Measurements from ENCODE around the gene KRT12. TPM values are rescaled to one million over a fixed set of nuclear protein-coding genes. Genes with fewer than 3 reads are reported as not detected.

KRT12 gene
- total RNA-seq = not detected
- polyA plus RNA-seq = not detected

DNA sequence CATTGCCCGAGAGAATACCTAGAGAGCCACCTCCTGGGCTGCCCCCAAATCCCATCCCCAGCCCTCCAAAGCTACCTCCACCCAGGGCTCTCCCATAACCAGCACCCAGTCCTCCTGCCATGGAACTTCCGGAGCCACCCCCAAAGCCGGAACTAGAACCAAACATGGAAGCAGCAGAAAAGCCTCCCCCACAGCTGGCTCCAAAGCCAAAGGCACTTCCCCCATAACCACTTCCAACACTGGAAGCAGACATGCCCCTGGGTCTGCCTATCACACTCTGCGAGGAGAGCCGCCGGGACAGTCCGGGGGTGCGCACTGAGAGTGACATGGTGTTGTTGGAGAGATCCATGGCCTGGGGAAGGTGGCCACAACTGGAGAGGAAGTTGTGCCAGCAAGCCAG lies at the start of gene KRT12:
Gene KRT12, minus strand, starts transcription at position 386 of the 400 bp plus-strand sequence. Its CDS starts 37 bp downstream, at position 349.
- no peak within 1 kb of the TSS for H3K9ac ChIP-seq (ENCODE audit: low read depth in 1 of 2, low read length in 2 of 2)
- WGBS = 93% methylated on average over 8 of the region's 8 CpGs
- TF ChIP-seq, protein P1, sequence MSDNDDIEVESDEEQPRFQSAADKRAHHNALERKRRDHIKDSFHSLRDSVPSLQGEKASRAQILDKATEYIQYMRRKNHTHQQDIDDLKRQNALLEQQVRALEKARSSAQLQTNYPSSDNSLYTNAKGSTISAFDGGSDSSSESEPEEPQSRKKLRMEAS (IDR thresholded peaks at IDR 0.05) = no peak
- TF ChIP-seq HNF4G (IDR thresholded peaks at IDR 0.05) (no peak), SP1 (IDR thresholded peaks at IDR 0.05) (no peak), GABPA (IDR thresholded peaks at IDR 0.05 in 1 of 2, conservative IDR thresholded peaks at IDR 0.05 in 1 of 2) (no peak), HNF4A (conservative IDR thresholded peaks at IDR 0.05) (no peak)
- H3K4me3 ChIP-seq (ENCODE audit: low read depth in 1 of 3, low read length in 3 of 3) = no peak within 1 kb of the TSS
- no peaks in the 10 kb centered on the region for H3K9me3 ChIP-seq (ENCODE audit: control insufficient read depth in 4 of 4, low read length in 3 of 4)
- H3K27me3 ChIP-seq (ENCODE audit: control insufficient read depth in 4 of 4, insufficient read depth in 4 of 4, low read length in 3 of 4) = peaks cover 0 to 6% (median 1%) of the 10 kb centered on the region in 4 donors
- no peak for DNase-seq (ENCODE audit: low spot score)
- H3K4me1 ChIP-seq (ENCODE audit: control insufficient read depth in 4 of 4, insufficient read depth in 4 of 4, low read length in 3 of 4) = no peaks in the 10 kb centered on the region
- no peak within 1 kb of the TSS for H3K27ac ChIP-seq (ENCODE audit: low read depth in 1 of 2, low read length in 2 of 2)
- H3K36me3 ChIP-seq (ENCODE audit: control insufficient read depth in 4 of 4, insufficient read depth in 3 of 4, low read depth in 1 of 4, low read length in 3 of 4) = no peaks in the 10 kb centered on the region

DNA sequence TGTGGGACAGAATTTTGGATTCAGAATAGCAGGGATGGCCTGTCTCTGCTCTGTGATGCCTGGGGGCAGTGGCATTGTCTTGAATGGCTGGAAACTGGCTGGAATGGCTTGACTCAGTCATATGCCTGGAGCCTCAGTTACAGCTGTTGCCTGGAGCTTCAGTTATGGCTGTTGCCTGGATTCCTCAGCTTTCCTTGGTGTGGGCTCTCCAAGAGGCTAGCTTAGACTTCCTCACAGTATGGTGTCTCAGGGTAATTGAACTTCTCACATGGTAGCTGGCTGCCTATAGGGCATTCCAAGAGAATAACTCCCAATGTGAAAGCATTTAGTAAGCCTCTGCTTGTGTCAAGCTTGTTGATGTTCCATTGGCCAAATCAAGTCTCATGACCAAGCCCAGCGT lies 49.3 kb upstream of the KRT12 start:
- no peak overlapping the region for H3K9ac ChIP-seq (ENCODE audit: low read depth in 1 of 2, low read length in 2 of 2)
- no peak overlapping the region for H3K27ac ChIP-seq (ENCODE audit: low read depth in 1 of 2, low read length in 2 of 2)
- H3K27me3 ChIP-seq (ENCODE audit: control insufficient read depth in 4 of 4, insufficient read depth in 4 of 4, low read length in 3 of 4) = peaks cover 0 to 4% (median 0%) of the 10 kb centered on the region in 4 donors
- no peaks in the 10 kb centered on the region for H3K36me3 ChIP-seq (ENCODE audit: control insufficient read depth in 4 of 4, insufficient read depth in 3 of 4, low read depth in 1 of 4, low read length in 3 of 4)
- TF ChIP-seq, protein P1 (IDR thresholded peaks at IDR 0.05) = no peak
- H3K4me3 ChIP-seq (ENCODE audit: low read depth in 1 of 3, low read length in 3 of 3) = no peak overlapping the region
- 7% methylated on average over 1 of the region's 1 CpG for WGBS
- no peaks in the 10 kb centered on the region for H3K9me3 ChIP-seq (ENCODE audit: control insufficient read depth in 4 of 4, low read length in 3 of 4)
- H3K4me1 ChIP-seq (ENCODE audit: control insufficient read depth in 4 of 4, insufficient read depth in 4 of 4, low read length in 3 of 4) = no peaks in the 10 kb centered on the region
- no peak for DNase-seq (ENCODE audit: low spot score)

DNA sequence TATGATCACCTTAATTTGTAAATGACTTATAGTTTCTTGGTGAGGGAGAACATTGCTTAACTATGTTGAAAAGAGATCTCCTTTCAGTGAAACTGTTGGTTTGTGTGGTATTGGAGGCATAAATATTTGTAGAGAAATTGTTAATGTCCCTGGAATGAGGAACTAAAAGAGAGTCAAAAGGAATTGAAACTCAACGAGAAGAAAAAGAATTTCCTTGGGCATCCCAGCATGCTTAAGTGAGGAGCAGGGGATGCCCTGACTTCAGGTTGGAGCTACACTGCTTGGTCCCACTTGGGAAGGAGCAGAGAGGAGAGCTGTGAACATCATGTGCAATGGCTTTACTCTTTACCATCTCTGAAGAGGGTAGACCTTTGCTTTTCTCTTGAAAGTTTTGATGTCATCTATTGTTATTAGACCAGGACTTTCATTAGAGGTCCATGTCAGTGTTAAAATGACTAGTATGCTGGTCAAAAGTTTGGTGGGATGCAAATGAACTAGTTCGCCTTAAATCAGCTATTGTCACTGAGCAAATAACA lies 48.8 kb upstream of the KRT12 start:
- Histone ChIP-seq H3K4me3 (ENCODE audit: low read depth in 1 of 3, low read length in 3 of 3) (no peak overlapping the region), H3K9ac (ENCODE audit: low read depth in 1 of 2, low read length in 2 of 2) (no peak overlapping the region), H3K4me1 (ENCODE audit: control insufficient read depth in 4 of 4, insufficient read depth in 4 of 4, low read length in 3 of 4) (no peaks in the 10 kb centered on the region), H3K9me3 (ENCODE audit: control insufficient read depth in 4 of 4, low read length in 3 of 4) (no peaks in the 10 kb centered on the region), H3K27me3 (ENCODE audit: control insufficient read depth in 4 of 4, insufficient read depth in 4 of 4, low read length in 3 of 4) (peaks cover 0 to 4% (median 0%) of the 10 kb centered on the region in 4 donors), H3K36me3 (ENCODE audit: control insufficient read depth in 4 of 4, insufficient read depth in 3 of 4, low read depth in 1 of 4, low read length in 3 of 4) (no peaks in the 10 kb centered on the region), H3K27ac (ENCODE audit: low read depth in 1 of 2, low read length in 2 of 2) (no peak overlapping the region)
- DNase-seq (ENCODE audit: low spot score) = no peak
- TF ChIP-seq, protein P2, sequence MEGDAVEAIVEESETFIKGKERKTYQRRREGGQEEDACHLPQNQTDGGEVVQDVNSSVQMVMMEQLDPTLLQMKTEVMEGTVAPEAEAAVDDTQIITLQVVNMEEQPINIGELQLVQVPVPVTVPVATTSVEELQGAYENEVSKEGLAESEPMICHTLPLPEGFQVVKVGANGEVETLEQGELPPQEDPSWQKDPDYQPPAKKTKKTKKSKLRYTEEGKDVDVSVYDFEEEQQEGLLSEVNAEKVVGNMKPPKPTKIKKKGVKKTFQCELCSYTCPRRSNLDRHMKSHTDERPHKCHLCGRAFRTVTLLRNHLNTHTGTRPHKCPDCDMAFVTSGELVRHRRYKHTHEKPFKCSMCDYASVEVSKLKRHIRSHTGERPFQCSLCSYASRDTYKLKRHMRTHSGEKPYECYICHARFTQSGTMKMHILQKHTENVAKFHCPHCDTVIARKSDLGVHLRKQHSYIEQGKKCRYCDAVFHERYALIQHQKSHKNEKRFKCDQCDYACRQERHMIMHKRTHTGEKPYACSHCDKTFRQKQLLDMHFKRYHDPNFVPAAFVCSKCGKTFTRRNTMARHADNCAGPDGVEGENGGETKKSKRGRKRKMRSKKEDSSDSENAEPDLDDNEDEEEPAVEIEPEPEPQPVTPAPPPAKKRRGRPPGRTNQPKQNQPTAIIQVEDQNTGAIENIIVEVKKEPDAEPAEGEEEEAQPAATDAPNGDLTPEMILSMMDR (IDR thresholded peaks at IDR 0.05; ENCODE audit: low read depth, low read length, missing input control) = no peak
- TF ChIP-seq RXRA (IDR thresholded peaks at IDR 0.05) (no peak), FOXA2 (IDR thresholded peaks at IDR 0.05) (no peak), FOXA1 (IDR thresholded peaks at IDR 0.05) (no peak), YY1 (IDR thresholded peaks at IDR 0.05) (no peak), EGR1 (IDR thresholded peaks at IDR 0.05; ENCODE audit: low read depth in 2 of 2) (no peak), TAF1 (conservative IDR thresholded peaks at IDR 0.05) (no peak), HNF4A (conservative IDR thresholded peaks at IDR 0.05) (no peak), JUND (IDR thresholded peaks at IDR 0.05) (no peak), NR2F2 (IDR thresholded peaks at IDR 0.05) (no peak), RAD21 (IDR thresholded peaks at IDR 0.05) (no peak), SP1 (IDR thresholded peaks at IDR 0.05) (no peak), HNF4G (IDR thresholded peaks at IDR 0.05) (no peak), GABPA (IDR thresholded peaks at IDR 0.05 in 1 of 2, conservative IDR thresholded peaks at IDR 0.05 in 1 of 2) (no peak)
- TF ChIP-seq, protein P1 (IDR thresholded peaks at IDR 0.05) = no peak
- TF ChIP-seq, protein P3, sequence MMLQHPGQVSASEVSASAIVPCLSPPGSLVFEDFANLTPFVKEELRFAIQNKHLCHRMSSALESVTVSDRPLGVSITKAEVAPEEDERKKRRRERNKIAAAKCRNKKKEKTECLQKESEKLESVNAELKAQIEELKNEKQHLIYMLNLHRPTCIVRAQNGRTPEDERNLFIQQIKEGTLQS (IDR thresholded peaks at IDR 0.05) = no peak
- TF ChIP-seq, protein P4, sequence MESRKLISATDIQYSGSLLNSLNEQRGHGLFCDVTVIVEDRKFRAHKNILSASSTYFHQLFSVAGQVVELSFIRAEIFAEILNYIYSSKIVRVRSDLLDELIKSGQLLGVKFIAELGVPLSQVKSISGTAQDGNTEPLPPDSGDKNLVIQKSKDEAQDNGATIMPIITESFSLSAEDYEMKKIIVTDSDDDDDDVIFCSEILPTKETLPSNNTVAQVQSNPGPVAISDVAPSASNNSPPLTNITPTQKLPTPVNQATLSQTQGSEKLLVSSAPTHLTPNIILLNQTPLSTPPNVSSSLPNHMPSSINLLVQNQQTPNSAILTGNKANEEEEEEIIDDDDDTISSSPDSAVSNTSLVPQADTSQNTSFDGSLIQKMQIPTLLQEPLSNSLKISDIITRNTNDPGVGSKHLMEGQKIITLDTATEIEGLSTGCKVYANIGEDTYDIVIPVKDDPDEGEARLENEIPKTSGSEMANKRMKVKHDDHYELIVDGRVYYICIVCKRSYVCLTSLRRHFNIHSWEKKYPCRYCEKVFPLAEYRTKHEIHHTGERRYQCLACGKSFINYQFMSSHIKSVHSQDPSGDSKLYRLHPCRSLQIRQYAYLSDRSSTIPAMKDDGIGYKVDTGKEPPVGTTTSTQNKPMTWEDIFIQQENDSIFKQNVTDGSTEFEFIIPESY (IDR thresholded peaks at IDR 0.05) = no peak
- TF ChIP-seq, protein P5, sequence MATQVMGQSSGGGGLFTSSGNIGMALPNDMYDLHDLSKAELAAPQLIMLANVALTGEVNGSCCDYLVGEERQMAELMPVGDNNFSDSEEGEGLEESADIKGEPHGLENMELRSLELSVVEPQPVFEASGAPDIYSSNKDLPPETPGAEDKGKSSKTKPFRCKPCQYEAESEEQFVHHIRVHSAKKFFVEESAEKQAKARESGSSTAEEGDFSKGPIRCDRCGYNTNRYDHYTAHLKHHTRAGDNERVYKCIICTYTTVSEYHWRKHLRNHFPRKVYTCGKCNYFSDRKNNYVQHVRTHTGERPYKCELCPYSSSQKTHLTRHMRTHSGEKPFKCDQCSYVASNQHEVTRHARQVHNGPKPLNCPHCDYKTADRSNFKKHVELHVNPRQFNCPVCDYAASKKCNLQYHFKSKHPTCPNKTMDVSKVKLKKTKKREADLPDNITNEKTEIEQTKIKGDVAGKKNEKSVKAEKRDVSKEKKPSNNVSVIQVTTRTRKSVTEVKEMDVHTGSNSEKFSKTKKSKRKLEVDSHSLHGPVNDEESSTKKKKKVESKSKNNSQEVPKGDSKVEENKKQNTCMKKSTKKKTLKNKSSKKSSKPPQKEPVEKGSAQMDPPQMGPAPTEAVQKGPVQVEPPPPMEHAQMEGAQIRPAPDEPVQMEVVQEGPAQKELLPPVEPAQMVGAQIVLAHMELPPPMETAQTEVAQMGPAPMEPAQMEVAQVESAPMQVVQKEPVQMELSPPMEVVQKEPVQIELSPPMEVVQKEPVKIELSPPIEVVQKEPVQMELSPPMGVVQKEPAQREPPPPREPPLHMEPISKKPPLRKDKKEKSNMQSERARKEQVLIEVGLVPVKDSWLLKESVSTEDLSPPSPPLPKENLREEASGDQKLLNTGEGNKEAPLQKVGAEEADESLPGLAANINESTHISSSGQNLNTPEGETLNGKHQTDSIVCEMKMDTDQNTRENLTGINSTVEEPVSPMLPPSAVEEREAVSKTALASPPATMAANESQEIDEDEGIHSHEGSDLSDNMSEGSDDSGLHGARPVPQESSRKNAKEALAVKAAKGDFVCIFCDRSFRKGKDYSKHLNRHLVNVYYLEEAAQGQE (IDR thresholded peaks at IDR 0.05) = no peak
- 75% methylated on average over 2 of the region's 2 CpGs for WGBS

Measured in liver (tissue), 9 donors.